A549 (cell line): ENCODE measurements around the gene OR4F15. TPM values are rescaled to one million over a fixed set of nuclear protein-coding genes. Genes with fewer than 3 reads are reported as not detected.

ENCODE experiments used
- ATAC-seq, 2 experiments: fragments of 200-7000 bp in 1 of 2; fragments of >200 bp in 1 of 2; cut with Nextera tagmentation in 1 of 2; cut with Tn5 transposase in 1 of 2; 3 replicates each; pipeline versions ENCODE4 v1.8.0 to v1.9.1; 2018 to 2020; ENCODE audit warnings: mild to moderate bottlenecking in 1 of 2, moderate library complexity in 1 of 2
- CTCF ChIA-PET: fragments of 300-600 bp; sonication (Branson Sonifier 250); formaldehyde crosslinking; extraction: SDS; loops from one replicate; lab custom pipeline; 2021; ENCODE audit warnings: antibody characterized with exemption, inconsistent platforms; lab: Yijun Ruan, JAX
- POLR2A ChIA-PET: fragments of 350-600 bp; formaldehyde crosslinking; extraction: SDS; loops from one replicate; lab custom pipeline; 2021; ENCODE audit warnings: antibody characterized with exemption, inconsistent platforms; lab: Yijun Ruan, JAX
- DNase-seq, 2 experiments: peaks; one replicate each; pipeline versions ENCODE4 v3.0.0 to v3.0.0-alpha.2; 2011 to 2016; ENCODE audit warnings: low read depth in 1 of 2, low spot score in 1 of 2
- FAIRE-seq: peaks from 2 replicates; lab custom pipeline; 2011; peaks lifted over from hg19 to GRCh38; lab: Jason Lieb, UNC
- H3K27ac ChIP-seq, 2 experiments: fragments of >200 bp; sonication (Bioruptor Twin); formaldehyde crosslinking; 3 replicates each; pipeline ENCODE4 v1.5.1; 2016 to 2017
- H3K4me1 ChIP-seq: fragments of >200 bp; sonication (Bioruptor Twin); formaldehyde crosslinking; 3 replicates; pipeline ENCODE4 v1.6.1; 2016
- H3K4me2 ChIP-seq: fragments of >200 bp; sonication (Bioruptor Twin); formaldehyde crosslinking; 3 replicates; pipeline ENCODE4 v1.6.1; 2016
- H3K4me3 ChIP-seq: fragments of >200 bp; sonication (Bioruptor Twin); formaldehyde crosslinking; 3 replicates; pipeline ENCODE4 v1.5.1; 2016
- H3K9me3 ChIP-seq: fragments of >200 bp; sonication (Bioruptor Twin); formaldehyde crosslinking; 3 replicates; pipeline ENCODE4 v1.6.1; 2016
- CEBPB ChIP-seq, 2 experiments: fragments of >200 bp in 1 of 2; sonication (Bioruptor Twin) in 1 of 2; formaldehyde crosslinking in 1 of 2; IDR thresholded peaks; 2 replicates each; pipeline ENCODE4 v1.6.1; 2012 to 2016
- EHMT2 ChIP-seq: fragments of 200-600 bp; sonication (generic); IDR thresholded peaks from 2 replicates; pipeline ENCODE4 v1.6.1; 2016; ENCODE audit warnings: antibody characterized with exemption, low read depth, mild to moderate bottlenecking, moderate library complexity
- EP300 ChIP-seq, 2 experiments: fragments of >200 bp; sonication (Bioruptor Twin); formaldehyde crosslinking; IDR thresholded peaks; 2 replicates in 1 of 2; 3 replicates in 1 of 2; pipeline ENCODE4 v1.6.1; 2016 to 2017
- ESRRA ChIP-seq: fragments of 150-350 bp; IDR thresholded peaks from 2 replicates; pipeline ENCODE4 v1.6.1; 2014; ENCODE audit warnings: mild to moderate bottlenecking, low read length, borderline replicate concordance
- FOSB ChIP-seq: fragments of 250-450 bp; sonication (Bioruptor Pico); IDR thresholded peaks from 2 replicates; pipeline ENCODE4 v1.5.0; 2020; ENCODE audit warnings: mild to moderate bottlenecking, moderate library complexity
- FOSL2 ChIP-seq, 2 experiments: fragments of 450-650 bp in 1 of 2; fragments of >200 bp in 1 of 2; sonication (Bioruptor Twin) in 1 of 2; formaldehyde crosslinking; IDR thresholded peaks; 2 replicates each; pipeline versions ENCODE4 v1.5.0 to v1.6.1; 2016 to 2020; ENCODE audit warnings: mild to moderate bottlenecking in 1 of 2, moderate library complexity in 1 of 2
- GATA3 ChIP-seq: IDR thresholded peaks from 2 replicates; pipeline ENCODE4 v1.6.1; 2012; ENCODE audit warnings: borderline replicate concordance
- HEYL ChIP-seq: fragments of 250-450 bp; sonication (Bioruptor Pico); IDR thresholded peaks from 2 replicates; pipeline ENCODE4 v1.8.0; 2021; ENCODE audit warnings: mild to moderate bottlenecking, moderate library complexity
- JUN ChIP-seq, 2 experiments: fragments of >200 bp; sonication (Bioruptor Twin); formaldehyde crosslinking; IDR thresholded peaks; 2 replicates in 1 of 2; 3 replicates in 1 of 2; pipeline ENCODE4 v1.6.1; 2016 to 2017
- KDM5A ChIP-seq: fragments of 200-600 bp; sonication (generic); IDR thresholded peaks from 2 replicates; pipeline ENCODE4 v1.6.1; 2016; ENCODE audit warnings: antibody characterized with exemption, mild to moderate bottlenecking
- POLR2A ChIP-seq: IDR thresholded peaks from 2 replicates; pipeline ENCODE4 v1.6.1; 2012; ENCODE audit warnings: mild to moderate bottlenecking, low read length
- RNF2 ChIP-seq: fragments of 200-600 bp; sonication (generic); IDR thresholded peaks from 2 replicates; pipeline ENCODE4 v1.6.1; 2016; ENCODE audit warnings: low read depth, mild to moderate bottlenecking, antibody characterized with exemption, moderate library complexity, borderline replicate concordance
- SMC3 ChIP-seq: fragments of >200 bp; sonication (Bioruptor Twin); formaldehyde crosslinking; IDR thresholded peaks from 3 replicates; pipeline ENCODE4 v1.6.1; 2018; ENCODE audit warnings: inconsistent platforms
- WGBS: methylation state at CpG from one replicate; pipeline ENCODE4 v1.1.6; 2017; ENCODE audit errors: missing lambda C conversion rate; 5-methylcytosine and 5-hydroxymethylcytosine counted together
- polyA plus RNA-seq, 4 experiments: library from polyadenylated mRNA; depleted of rRNA in 3 of 4; stranded (reverse); fragments of >200 nt; fragmentation: RNase III in 1 of 4; extraction: RNeasy Plus Mini Kit Qiagen cat#74134 plus additional on column Dnase treatment in 1 of 4; gene quantifications; 2 replicates in 3 of 4; 3 replicates in 1 of 4; pipeline ENCODE4 v1.2.3, GENCODE V29; 2011 to 2017
- TF ChIP-seq, protein P1 (sequence below): fragments of 250-450 bp; sonication (Bioruptor Pico); IDR thresholded peaks from 2 replicates; pipeline ENCODE4 v1.5.0; 2020; ENCODE audit warnings: low read depth, mild to moderate bottlenecking, moderate library complexity
- TF ChIP-seq, protein P2 (sequence below): fragments of 200-600 bp; sonication (generic); IDR thresholded peaks from 2 replicates; pipeline ENCODE4 v1.6.1; 2016; ENCODE audit warnings: antibody characterized with exemption, mild to moderate bottlenecking, moderate library complexity
- TF ChIP-seq, protein P3 (sequence below): IDR thresholded peaks from 2 replicates; pipeline ENCODE4 v1.6.1; 2012; ENCODE audit warnings: low read depth, borderline replicate concordance
- TF ChIP-seq, protein P4 (sequence below): fragments of >200 bp; sonication (Bioruptor Twin); formaldehyde crosslinking; IDR thresholded peaks from 3 replicates; pipeline ENCODE4 v1.5.1; 2016
- TF ChIP-seq, protein P5 (sequence below): fragments of 250-450 bp; sonication (Bioruptor Pico); IDR thresholded peaks from 2 replicates; pipeline ENCODE4 v1.5.0; 2021; ENCODE audit warnings: mild to moderate bottlenecking, moderate library complexity, borderline replicate concordance
- TF ChIP-seq, protein P6 (sequence below): fragments of >200 bp; sonication (Bioruptor Twin); formaldehyde crosslinking; IDR thresholded peaks from 2 replicates; pipeline ENCODE4 v1.6.1; 2016

OR4F15 gene
- polyA plus RNA-seq, 2 of the 4 experiments (the other 2 are of a cell fraction) = not detected

DNA sequence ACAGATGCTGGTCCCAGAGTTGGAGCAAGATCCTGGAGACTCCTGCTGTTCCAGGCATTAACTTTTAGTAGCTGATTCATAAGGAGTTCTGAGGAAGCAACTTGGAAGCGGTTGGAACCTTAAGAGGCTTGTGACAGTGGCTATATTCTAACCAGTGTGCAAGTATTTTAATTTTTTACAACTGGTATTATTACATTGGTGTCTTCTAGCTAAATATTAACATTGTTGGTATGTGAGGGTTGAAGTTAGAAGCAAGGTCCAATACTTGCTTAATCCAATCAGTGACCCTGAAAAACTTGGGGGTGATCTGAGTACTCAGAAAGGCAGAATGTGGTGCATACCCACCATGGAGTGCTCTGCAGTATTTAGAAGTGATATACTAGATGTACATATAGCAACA lies 1.5 kb upstream of the OR4F15 start:
- FAIRE-seq = no peak
- H3K4me2 ChIP-seq = no peak overlapping the region
- 26% methylated on average over 1 of the region's 1 CpG for WGBS
- CTCF ChIA-PET = no interaction called here
- POLR2A ChIA-PET = no interaction called here
- H3K4me1 ChIP-seq = no peaks in the 10 kb centered on the region
- no peak for ATAC-seq
- no peaks in the 10 kb centered on the region for H3K9me3 ChIP-seq
- no peak for DNase-seq
- TF ChIP-seq CEBPB (IDR thresholded peaks at IDR 0.05) (no peak), POLR2A (no peak), EP300 (IDR thresholded peaks at IDR 0.05) (no peak), KDM5A (no peak), JUN (IDR thresholded peaks at IDR 0.05) (no peak)
- TF ChIP-seq, protein P1, sequence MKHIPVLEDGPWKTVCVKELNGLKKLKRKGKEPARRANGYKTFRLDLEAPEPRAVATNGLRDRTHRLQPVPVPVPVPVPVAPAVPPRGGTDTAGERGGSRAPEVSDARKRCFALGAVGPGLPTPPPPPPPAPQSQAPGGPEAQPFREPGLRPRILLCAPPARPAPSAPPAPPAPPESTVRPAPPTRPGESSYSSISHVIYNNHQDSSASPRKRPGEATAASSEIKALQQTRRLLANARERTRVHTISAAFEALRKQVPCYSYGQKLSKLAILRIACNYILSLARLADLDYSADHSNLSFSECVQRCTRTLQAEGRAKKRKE (CRISPR knock-in tag) = no peak
- H3K4me3 ChIP-seq = no peak overlapping the region
- no peak overlapping the region for H3K27ac ChIP-seq

DNA sequence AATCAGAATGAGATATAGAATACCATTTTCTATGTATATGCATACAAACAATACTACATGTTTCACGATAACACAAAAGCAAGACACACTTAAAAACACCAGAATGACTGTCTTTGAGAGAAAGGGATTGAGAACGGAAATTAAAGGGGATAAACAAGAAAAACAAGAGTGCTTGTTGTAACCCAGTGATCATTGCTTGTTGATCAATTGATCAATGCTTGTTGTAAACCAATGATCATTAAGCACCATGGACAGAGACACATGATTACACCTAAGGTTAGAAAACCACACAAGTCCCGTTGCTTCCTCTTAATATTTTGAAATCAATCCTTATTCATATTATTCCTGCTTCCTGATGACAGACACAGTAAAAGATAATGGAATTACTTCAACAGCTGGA lies 1.1 kb upstream of the OR4F15 start:
- WGBS = 21% methylated on average over 3 of the region's 3 CpGs
- Histone ChIP-seq H3K4me3 (no peak overlapping the region), H3K4me2 (no peak overlapping the region), H3K27ac (no peak overlapping the region), H3K4me1 (no peaks in the 10 kb centered on the region), H3K9me3 (no peaks in the 10 kb centered on the region)
- ATAC-seq = no peak
- TF ChIP-seq, protein P2, sequence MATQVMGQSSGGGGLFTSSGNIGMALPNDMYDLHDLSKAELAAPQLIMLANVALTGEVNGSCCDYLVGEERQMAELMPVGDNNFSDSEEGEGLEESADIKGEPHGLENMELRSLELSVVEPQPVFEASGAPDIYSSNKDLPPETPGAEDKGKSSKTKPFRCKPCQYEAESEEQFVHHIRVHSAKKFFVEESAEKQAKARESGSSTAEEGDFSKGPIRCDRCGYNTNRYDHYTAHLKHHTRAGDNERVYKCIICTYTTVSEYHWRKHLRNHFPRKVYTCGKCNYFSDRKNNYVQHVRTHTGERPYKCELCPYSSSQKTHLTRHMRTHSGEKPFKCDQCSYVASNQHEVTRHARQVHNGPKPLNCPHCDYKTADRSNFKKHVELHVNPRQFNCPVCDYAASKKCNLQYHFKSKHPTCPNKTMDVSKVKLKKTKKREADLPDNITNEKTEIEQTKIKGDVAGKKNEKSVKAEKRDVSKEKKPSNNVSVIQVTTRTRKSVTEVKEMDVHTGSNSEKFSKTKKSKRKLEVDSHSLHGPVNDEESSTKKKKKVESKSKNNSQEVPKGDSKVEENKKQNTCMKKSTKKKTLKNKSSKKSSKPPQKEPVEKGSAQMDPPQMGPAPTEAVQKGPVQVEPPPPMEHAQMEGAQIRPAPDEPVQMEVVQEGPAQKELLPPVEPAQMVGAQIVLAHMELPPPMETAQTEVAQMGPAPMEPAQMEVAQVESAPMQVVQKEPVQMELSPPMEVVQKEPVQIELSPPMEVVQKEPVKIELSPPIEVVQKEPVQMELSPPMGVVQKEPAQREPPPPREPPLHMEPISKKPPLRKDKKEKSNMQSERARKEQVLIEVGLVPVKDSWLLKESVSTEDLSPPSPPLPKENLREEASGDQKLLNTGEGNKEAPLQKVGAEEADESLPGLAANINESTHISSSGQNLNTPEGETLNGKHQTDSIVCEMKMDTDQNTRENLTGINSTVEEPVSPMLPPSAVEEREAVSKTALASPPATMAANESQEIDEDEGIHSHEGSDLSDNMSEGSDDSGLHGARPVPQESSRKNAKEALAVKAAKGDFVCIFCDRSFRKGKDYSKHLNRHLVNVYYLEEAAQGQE = peak; percentile 85
- TF ChIP-seq HEYL (CRISPR knock-in tag) = no peak
- ChIA-PET POLR2A (no interaction called here), CTCF (no interaction called here)
- DNase-seq = no peak
- no peak for FAIRE-seq

DNA sequence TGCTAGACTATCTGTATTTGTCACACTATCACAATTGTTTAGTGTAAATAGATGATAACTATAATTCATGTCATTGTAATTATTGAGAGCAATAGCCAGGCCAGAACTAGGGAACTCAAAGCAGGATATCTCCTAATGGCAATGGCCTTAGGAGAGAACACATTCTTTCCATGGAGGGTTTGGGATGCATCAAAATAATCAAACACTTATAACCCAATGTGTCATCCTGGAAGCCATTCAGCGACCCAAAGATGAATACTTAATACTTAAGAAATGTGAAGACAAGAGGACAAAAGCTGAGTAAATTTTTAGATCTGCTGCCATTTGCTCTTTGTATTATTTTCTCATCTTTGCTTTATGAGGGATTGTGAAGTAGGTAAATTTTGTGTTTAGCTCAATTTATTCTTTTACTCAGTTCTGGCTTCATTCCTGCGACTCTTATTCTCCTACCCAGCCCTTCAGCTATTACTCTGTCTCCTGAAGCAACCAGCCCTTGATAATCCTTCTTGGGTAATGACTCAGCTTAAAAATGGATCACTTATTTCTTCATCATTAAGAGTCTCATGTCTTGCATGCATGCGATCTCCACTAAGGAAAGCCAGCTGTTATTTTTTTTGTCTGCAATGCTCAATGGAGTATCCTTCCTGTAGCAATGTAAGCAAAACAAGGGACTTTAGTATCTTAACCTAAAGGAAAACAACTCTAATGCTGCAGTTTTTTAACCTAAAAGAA lies 2.0 kb downstream of the OR4F15 start:
- no peaks in the 10 kb centered on the region for H3K9me3 ChIP-seq
- H3K4me3 ChIP-seq = no peak overlapping the region
- ChIA-PET POLR2A (no interaction called here), CTCF (no interaction called here)
- 5% methylated on average over 3 of the region's 3 CpGs for WGBS
- 0 out of 3 replicates have a peak overlapping the region, but pooled peaks have one; percentile 8 for H3K4me2 ChIP-seq
- H3K4me1 ChIP-seq = no peaks in the 10 kb centered on the region
- H3K27ac ChIP-seq = no peak overlapping the region
- DNase-seq = peak in 1 of 2 experiments; percentile 25
- no peak for ATAC-seq
- no peak for FAIRE-seq
- TF ChIP-seq RNF2 (no peak), FOSL2 (IDR thresholded peaks at IDR 0.05) (no peak), FOSL2 (CRISPR knock-in tag; IDR thresholded peaks at IDR 0.05) (0 out of 2 replicates have a peak, but pooled peaks have one; percentile 3), SMC3 (no peak), GATA3 (no peak), FOSB (CRISPR knock-in tag) (no peak), ESRRA (no peak), EHMT2 (no peak)
- TF ChIP-seq, protein P3, sequence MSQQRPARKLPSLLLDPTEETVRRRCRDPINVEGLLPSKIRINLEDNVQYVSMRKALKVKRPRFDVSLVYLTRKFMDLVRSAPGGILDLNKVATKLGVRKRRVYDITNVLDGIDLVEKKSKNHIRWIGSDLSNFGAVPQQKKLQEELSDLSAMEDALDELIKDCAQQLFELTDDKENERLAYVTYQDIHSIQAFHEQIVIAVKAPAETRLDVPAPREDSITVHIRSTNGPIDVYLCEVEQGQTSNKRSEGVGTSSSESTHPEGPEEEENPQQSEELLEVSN = no peak
- TF ChIP-seq, protein P4, sequence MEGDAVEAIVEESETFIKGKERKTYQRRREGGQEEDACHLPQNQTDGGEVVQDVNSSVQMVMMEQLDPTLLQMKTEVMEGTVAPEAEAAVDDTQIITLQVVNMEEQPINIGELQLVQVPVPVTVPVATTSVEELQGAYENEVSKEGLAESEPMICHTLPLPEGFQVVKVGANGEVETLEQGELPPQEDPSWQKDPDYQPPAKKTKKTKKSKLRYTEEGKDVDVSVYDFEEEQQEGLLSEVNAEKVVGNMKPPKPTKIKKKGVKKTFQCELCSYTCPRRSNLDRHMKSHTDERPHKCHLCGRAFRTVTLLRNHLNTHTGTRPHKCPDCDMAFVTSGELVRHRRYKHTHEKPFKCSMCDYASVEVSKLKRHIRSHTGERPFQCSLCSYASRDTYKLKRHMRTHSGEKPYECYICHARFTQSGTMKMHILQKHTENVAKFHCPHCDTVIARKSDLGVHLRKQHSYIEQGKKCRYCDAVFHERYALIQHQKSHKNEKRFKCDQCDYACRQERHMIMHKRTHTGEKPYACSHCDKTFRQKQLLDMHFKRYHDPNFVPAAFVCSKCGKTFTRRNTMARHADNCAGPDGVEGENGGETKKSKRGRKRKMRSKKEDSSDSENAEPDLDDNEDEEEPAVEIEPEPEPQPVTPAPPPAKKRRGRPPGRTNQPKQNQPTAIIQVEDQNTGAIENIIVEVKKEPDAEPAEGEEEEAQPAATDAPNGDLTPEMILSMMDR = no peak
- TF ChIP-seq, protein P5, sequence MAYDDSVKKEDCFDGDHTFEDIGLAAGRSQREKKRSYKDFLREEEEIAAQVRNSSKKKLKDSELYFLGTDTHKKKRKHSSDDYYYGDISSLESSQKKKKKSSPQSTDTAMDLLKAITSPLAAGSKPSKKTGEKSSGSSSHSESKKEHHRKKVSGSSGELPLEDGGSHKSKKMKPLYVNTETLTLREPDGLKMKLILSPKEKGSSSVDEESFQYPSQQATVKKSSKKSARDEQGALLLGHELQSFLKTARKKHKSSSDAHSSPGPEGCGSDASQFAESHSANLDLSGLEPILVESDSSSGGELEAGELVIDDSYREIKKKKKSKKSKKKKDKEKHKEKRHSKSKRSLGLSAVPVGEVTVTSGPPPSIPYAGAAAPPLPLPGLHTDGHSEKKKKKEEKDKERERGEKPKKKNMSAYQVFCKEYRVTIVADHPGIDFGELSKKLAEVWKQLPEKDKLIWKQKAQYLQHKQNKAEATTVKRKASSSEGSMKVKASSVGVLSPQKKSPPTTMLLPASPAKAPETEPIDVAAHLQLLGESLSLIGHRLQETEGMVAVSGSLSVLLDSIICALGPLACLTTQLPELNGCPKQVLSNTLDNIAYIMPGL (CRISPR knock-in tag) = no peak
- TF ChIP-seq, protein P2 = no peak
- TF ChIP-seq, protein P6, sequence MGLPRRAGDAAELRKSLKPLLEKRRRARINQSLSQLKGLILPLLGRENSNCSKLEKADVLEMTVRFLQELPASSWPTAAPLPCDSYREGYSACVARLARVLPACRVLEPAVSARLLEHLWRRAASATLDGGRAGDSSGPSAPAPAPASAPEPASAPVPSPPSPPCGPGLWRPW = no peak
